HepG2 (cell line): Measurements from ENCODE around the gene SEC16A. TPM values are rescaled to one million over a fixed set of nuclear protein-coding genes. Genes with fewer than 3 reads are reported as not detected.

Source experiments
- ARHGAP35 ChIP-seq: sonication (generic); formaldehyde crosslinking; IDR thresholded peaks from 2 replicates; pipeline ENCODE4 v1.9.0; 2022; ENCODE audit warnings: mild to moderate bottlenecking, inconsistent platforms, moderate library complexity, missing genetic modification reagents, borderline replicate concordance
- MAZ ChIP-seq, 2 experiments: sonication (generic) in 1 of 2; formaldehyde crosslinking in 1 of 2; IDR thresholded peaks; 2 replicates each; pipeline versions ENCODE4 v1.5.0 to v1.6.1; 2012 to 2020; ENCODE audit warnings: low read depth in 2 of 2, mild to moderate bottlenecking in 2 of 2, borderline replicate concordance in 1 of 2, improper control_type of control experiment in 1 of 2, low read length in 1 of 2, missing genetic modification reagents in 1 of 2, moderate library complexity in 1 of 2
- PBX3 ChIP-seq: sonication (generic); formaldehyde crosslinking; IDR thresholded peaks from 2 replicates; pipeline ENCODE4 v1.8.1; 2023; ENCODE audit warnings: missing genetic modification reagents, inconsistent platforms, borderline replicate concordance
- POLR2AphosphoS2 ChIP-seq: IDR thresholded peaks from 2 replicates; pipeline ENCODE4 v1.6.1; 2011; ENCODE audit warnings: low read depth, low read length, improper control_type of control experiment
- SNAPC4 ChIP-seq: sonication (generic); formaldehyde crosslinking; IDR thresholded peaks from 2 replicates; pipeline ENCODE4 v1.4.0; 2020; ENCODE audit warnings: mild to moderate bottlenecking, missing genetic modification reagents
- TBX2 ChIP-seq: sonication (generic); formaldehyde crosslinking; IDR thresholded peaks from 2 replicates; pipeline ENCODE4 v1.5.0; 2020; ENCODE audit warnings: missing genetic modification reagents, mild to moderate bottlenecking, borderline replicate concordance
- polyA plus RNA-seq, 8 experiments: library from polyadenylated mRNA; depleted of rRNA in 3 of 8; stranded (reverse) in 7 of 8; unstranded in 1 of 8; fragments of >200 nt; fragmentation: Illumina TruSeq in 4 of 8; extraction: Trizol in 4 of 8; gene quantifications; 2 replicates each; pipeline versions ENCODE4 v1.2.1 to v1.2.3, GENCODE V29; 2011 to 2016; ENCODE audit warnings: low read depth in 4 of 8, missing spikeins in 1 of 8, mixed read lengths in 1 of 8; ENCODE audit not compliant: insufficient read depth in 1 of 8
- total RNA-seq, 5 experiments: library from RNA; depleted of rRNA; stranded (reverse); fragments of >200 nt; fragmentation: Illumina TruSeq; extraction: Trizol; gene quantifications; 2 replicates each; pipeline ENCODE4 v1.2.3, GENCODE V29; 2016; ENCODE audit warnings: low read depth in 1 of 5
- TF ChIP-seq, protein P1 (sequence below): sonication (generic); formaldehyde crosslinking; IDR thresholded peaks from 2 replicates; pipeline ENCODE4 v1.9.0; 2021; ENCODE audit warnings: mild to moderate bottlenecking, missing genetic modification reagents
- TF ChIP-seq, protein P2 (sequence below): sonication (generic); formaldehyde crosslinking; IDR thresholded peaks from 2 replicates; pipeline ENCODE4 v1.4.0; 2020; ENCODE audit warnings: missing genetic modification reagents

SEC16A gene
- total and polyA plus RNA-seq, 2 of the 13 experiments (the other 11 are each of a cell fraction or from before 2014, with no cell fraction given) = 15.9 to 18.9 TPM

DNA sequence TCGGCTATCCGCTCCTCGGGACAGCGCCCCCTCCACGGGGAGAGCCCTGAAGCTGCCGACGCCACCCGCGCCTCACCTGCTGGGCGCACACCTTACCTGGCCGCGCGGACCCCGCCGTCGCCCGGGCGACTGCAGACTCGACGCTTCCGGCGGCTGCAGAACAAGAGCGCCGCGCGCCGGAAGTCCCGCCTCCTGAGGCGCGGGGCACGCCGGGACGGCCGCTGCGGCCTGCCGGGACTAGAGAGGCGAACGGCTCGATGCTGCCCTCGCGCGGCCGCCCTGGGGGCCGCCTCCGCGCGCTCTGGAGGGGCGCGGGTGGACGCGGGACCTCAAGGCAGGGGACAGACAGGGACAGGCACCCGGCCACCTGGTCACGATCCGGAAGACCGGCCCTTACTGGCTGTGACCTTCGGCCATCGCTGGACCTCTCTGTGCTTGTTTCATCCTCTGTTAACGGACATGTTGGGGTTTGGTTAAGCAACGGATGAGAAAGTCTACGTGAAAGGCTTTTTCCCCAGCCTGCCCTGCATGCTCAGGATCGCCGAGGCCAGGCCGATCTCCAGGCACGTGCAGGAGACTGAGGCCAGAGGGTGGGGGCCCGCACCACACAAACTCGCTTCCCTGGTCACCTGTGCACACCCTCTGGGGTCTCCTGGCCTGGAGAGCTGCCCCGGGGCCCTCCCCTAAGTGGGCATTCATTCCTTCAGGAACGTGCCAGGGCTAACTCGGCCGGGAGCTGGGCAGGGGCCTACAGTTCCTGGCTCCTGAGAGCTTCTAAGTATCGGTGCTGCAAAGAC, 82.6 kb downstream of the SEC16A start, which contains the start of gene SNAPC4 (continued):
- TF ChIP-seq, protein P1, sequence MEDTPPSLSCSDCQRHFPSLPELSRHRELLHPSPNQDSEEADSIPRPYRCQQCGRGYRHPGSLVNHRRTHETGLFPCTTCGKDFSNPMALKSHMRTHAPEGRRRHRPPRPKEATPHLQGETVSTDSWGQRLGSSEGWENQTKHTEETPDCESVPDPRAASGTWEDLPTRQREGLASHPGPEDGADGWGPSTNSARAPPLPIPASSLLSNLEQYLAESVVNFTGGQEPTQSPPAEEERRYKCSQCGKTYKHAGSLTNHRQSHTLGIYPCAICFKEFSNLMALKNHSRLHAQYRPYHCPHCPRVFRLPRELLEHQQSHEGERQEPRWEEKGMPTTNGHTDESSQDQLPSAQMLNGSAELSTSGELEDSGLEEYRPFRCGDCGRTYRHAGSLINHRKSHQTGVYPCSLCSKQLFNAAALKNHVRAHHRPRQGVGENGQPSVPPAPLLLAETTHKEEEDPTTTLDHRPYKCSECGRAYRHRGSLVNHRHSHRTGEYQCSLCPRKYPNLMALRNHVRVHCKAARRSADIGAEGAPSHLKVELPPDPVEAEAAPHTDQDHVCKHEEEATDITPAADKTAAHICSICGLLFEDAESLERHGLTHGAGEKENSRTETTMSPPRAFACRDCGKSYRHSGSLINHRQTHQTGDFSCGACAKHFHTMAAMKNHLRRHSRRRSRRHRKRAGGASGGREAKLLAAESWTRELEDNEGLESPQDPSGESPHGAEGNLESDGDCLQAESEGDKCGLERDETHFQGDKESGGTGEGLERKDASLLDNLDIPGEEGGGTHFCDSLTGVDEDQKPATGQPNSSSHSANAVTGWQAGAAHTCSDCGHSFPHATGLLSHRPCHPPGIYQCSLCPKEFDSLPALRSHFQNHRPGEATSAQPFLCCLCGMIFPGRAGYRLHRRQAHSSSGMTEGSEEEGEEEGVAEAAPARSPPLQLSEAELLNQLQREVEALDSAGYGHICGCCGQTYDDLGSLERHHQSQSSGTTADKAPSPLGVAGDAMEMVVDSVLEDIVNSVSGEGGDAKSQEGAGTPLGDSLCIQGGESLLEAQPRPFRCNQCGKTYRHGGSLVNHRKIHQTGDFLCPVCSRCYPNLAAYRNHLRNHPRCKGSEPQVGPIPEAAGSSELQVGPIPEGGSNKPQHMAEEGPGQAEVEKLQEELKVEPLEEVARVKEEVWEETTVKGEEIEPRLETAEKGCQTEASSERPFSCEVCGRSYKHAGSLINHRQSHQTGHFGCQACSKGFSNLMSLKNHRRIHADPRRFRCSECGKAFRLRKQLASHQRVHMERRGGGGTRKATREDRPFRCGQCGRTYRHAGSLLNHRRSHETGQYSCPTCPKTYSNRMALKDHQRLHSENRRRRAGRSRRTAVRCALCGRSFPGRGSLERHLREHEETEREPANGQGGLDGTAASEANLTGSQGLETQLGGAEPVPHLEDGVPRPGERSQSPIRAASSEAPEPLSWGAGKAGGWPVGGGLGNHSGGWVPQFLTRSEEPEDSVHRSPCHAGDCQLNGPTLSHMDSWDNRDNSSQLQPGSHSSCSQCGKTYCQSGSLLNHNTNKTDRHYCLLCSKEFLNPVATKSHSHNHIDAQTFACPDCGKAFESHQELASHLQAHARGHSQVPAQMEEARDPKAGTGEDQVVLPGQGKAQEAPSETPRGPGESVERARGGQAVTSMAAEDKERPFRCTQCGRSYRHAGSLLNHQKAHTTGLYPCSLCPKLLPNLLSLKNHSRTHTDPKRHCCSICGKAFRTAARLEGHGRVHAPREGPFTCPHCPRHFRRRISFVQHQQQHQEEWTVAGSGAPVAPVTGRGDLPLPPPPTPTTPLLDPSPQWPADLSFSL (CRISPR knock-in tag) = no peak
- no peak for TF ChIP-seq PBX3 (CRISPR knock-in tag)
- peak; percentile 58; the same call in 1 of the 2 replicates for TF ChIP-seq MAZ (IDR thresholded peaks at IDR 0.05; ENCODE audit: borderline replicate concordance, low read depth, low read length)
- TF ChIP-seq MAZ (CRISPR knock-in tag; IDR thresholded peaks at IDR 0.05; ENCODE audit: low read depth) = peak; percentile 86
- no peak for TF ChIP-seq POLR2AphosphoS2
- no peak for TF ChIP-seq SNAPC4 (CRISPR knock-in tag)
- TF ChIP-seq ARHGAP35 (CRISPR knock-in tag) = no peak
- TF ChIP-seq, protein P2, sequence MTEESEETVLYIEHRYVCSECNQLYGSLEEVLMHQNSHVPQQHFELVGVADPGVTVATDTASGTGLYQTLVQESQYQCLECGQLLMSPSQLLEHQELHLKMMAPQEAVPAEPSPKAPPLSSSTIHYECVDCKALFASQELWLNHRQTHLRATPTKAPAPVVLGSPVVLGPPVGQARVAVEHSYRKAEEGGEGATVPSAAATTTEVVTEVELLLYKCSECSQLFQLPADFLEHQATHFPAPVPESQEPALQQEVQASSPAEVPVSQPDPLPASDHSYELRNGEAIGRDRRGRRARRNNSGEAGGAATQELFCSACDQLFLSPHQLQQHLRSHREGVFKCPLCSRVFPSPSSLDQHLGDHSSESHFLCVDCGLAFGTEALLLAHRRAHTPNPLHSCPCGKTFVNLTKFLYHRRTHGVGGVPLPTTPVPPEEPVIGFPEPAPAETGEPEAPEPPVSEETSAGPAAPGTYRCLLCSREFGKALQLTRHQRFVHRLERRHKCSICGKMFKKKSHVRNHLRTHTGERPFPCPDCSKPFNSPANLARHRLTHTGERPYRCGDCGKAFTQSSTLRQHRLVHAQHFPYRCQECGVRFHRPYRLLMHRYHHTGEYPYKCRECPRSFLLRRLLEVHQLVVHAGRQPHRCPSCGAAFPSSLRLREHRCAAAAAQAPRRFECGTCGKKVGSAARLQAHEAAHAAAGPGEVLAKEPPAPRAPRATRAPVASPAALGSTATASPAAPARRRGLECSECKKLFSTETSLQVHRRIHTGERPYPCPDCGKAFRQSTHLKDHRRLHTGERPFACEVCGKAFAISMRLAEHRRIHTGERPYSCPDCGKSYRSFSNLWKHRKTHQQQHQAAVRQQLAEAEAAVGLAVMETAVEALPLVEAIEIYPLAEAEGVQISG (CRISPR knock-in tag) = peak; percentile 97
- peak; percentile 13; the same call in 1 of the 2 replicates for TF ChIP-seq TBX2
